Endothelial cell of umbilical vein (primary cell): ENCODE results near the gene NECAB2.

Source experiments
- CTCF ChIP-seq, 2 donors: IDR thresholded peaks; 1 replicate in 1 of 2; 2 replicates in 1 of 2; pipeline ENCODE4 v1.5.1; 2011; ENCODE audit warnings: low read length in 2 of 2, mild to moderate bottlenecking in 2 of 2, moderate library complexity in 2 of 2, control low read depth in 1 of 2, inconsistent platforms in 1 of 2, low read depth in 1 of 2; ENCODE audit not compliant: insufficient read depth in 1 of 2; ENCODE audit errors: extremely low read depth in 1 of 2
- EZH2 ChIP-seq: IDR thresholded peaks from 2 replicates; pipeline ENCODE4 v1.6.1; 2012; ENCODE audit warnings: borderline replicate concordance, low read depth, mild to moderate bottlenecking, moderate library complexity, low read length, inconsistent platforms; ENCODE audit not compliant: severe bottlenecking
- FOS ChIP-seq: IDR thresholded peaks from 2 replicates; pipeline ENCODE4 v1.6.1; 2011; ENCODE audit warnings: mild to moderate bottlenecking, low read length, moderate library complexity, borderline replicate concordance; ENCODE audit not compliant: insufficient read depth
- GATA2 ChIP-seq: IDR thresholded peaks from 2 replicates; pipeline ENCODE4 v1.7.0; 2011; ENCODE audit warnings: low read depth, mild to moderate bottlenecking, moderate library complexity, mixed read lengths, low read length; ENCODE audit not compliant: insufficient read length, insufficient read depth
- JUN ChIP-seq: IDR thresholded peaks from 2 replicates; pipeline ENCODE4 v1.6.1; 2011; ENCODE audit warnings: borderline replicate concordance, low read depth; ENCODE audit not compliant: insufficient read length, insufficient read depth
- POLR2A ChIP-seq: IDR thresholded peaks from 2 replicates; pipeline ENCODE4 v1.6.1; 2012; ENCODE audit warnings: low read depth, mild to moderate bottlenecking, control low read depth, low read length
- POLR2AphosphoS5 ChIP-seq: IDR thresholded peaks from 2 replicates; pipeline ENCODE4 v1.6.1; 2012; ENCODE audit warnings: low read depth, mild to moderate bottlenecking, control low read depth, low read length, moderate library complexity; ENCODE audit not compliant: insufficient read depth

- TF ChIP-seq CTCF (IDR thresholded peaks at IDR 0.05; ENCODE audit: extremely low read depth in 1 of 2, insufficient read depth in 1 of 2, low read depth in 1 of 2, low read length in 2 of 2) = no peak
- no peak for TF ChIP-seq FOS
- no peak for TF ChIP-seq EZH2
- TF ChIP-seq POLR2A = no peak
- no peak for TF ChIP-seq POLR2AphosphoS5
- no peak for TF ChIP-seq GATA2
- no peak for TF ChIP-seq JUN
These were observed 41.9 kb upstream of the NECAB2 start for GRCh38 chr16:83925957-83926725.
